Thymus (tissue), 11 donors: ENCODE data around the gene HLA-DQA1. TPM values are rescaled to one million over a fixed set of nuclear protein-coding genes. Genes with fewer than 3 reads are reported as not detected.

Experiments used
- DNase-seq, 9 donors: peaks; one replicate each; pipeline ENCODE4 v3.0.0-alpha.2; 2013; ENCODE audit warnings: low spot score in 9 of 9, low read depth in 6 of 9, missing footprints in 1 of 9
- H3K27ac ChIP-seq, 2 donors: one replicate each; pipeline ENCODE4 v1.5.1; 2013; ENCODE audit warnings: control low read depth in 1 of 2, low read depth in 1 of 2, low read length in 1 of 2, mild to moderate bottlenecking in 1 of 2, moderate library complexity in 1 of 2
- H3K27me3 ChIP-seq, 2 donors: one replicate each; pipeline ENCODE4 v1.5.1; 2013; ENCODE audit warnings: low read length in 1 of 2; ENCODE audit not compliant: control insufficient read depth in 2 of 2, insufficient read depth in 1 of 2
- H3K36me3 ChIP-seq, 2 donors: one replicate each; pipeline ENCODE4 v1.5.1; 2013; ENCODE audit warnings: low read length in 1 of 2, mild to moderate bottlenecking in 1 of 2, moderate library complexity in 1 of 2; ENCODE audit not compliant: control insufficient read depth in 2 of 2, insufficient read depth in 2 of 2
- H3K4me1 ChIP-seq, 2 donors: one replicate each; pipeline ENCODE4 v1.5.1; 2013; ENCODE audit warnings: low read length in 2 of 2; ENCODE audit not compliant: control insufficient read depth in 2 of 2, insufficient read depth in 2 of 2
- H3K4me3 ChIP-seq, 2 donors: one replicate each; pipeline ENCODE4 v1.5.1; 2013; ENCODE audit warnings: low read length in 2 of 2, control low read depth in 1 of 2, mild to moderate bottlenecking in 1 of 2
- H3K9me3 ChIP-seq, 2 donors: one replicate each; pipeline ENCODE4 v1.5.1; 2013; ENCODE audit warnings: low read length in 1 of 2, mild to moderate bottlenecking in 1 of 2; ENCODE audit not compliant: control insufficient read depth in 2 of 2, insufficient read depth in 1 of 2
- WGBS: extraction: QIAGEN DNeasy Blood & Tissue Kit; methylation state at CpG from one replicate; pipeline ENCODE4 v1.1.7; 2013; 5-methylcytosine and 5-hydroxymethylcytosine counted together
- polyA plus RNA-seq: library from polyadenylated mRNA; stranded (reverse); fragments of 200-250 nt; gene quantifications from one replicate; pipeline ENCODE4 v1.2.3, GENCODE V29; 2013
- total RNA-seq: library from RNA; stranded (reverse); fragments of 120-200 nt; gene quantifications from one replicate; pipeline ENCODE4 v1.2.4, GENCODE V29; 2013
- donor health status: healthy.

Gene HLA-DQA1
- total and polyA plus RNA-seq, 2 donors = 352 to 358 TPM

GRCh38 chr6:32603888-32604287 lies 33.3 kb upstream of the HLA-DQA1 start:
- Histone ChIP-seq H3K27me3 (no peaks in the 10 kb centered on the region), H3K9me3 (no peaks in the 10 kb centered on the region), H3K27ac (peak overlapping the region; percentile 64 to 66), H3K4me1 (no peaks in the 10 kb centered on the region), H3K36me3 (no peaks in the 10 kb centered on the region), H3K4me3 (no peak overlapping the region)
- no peak for DNase-seq
- WGBS = 57% methylated on average over 3 of the region's 3 CpGs

- DNase-seq = peak in 1 of 9 donors; percentile 25
- Histone ChIP-seq H3K27me3 (no peaks in the 10 kb centered on the region), H3K4me3 (no peak overlapping the region), H3K4me1 (no peaks in the 10 kb centered on the region), H3K27ac (peak overlapping the region; percentile 64 to 68), H3K36me3 (no peaks in the 10 kb centered on the region), H3K9me3 (no peaks in the 10 kb centered on the region)
- 12% methylated on average over 3 of the region's 3 CpGs for WGBS
Observed at GRCh38 chr6:32604434-32604877, 32.8 kb upstream of the HLA-DQA1 start.

GRCh38 chr6:32607263-32607987 lies 29.8 kb upstream of the HLA-DQA1 start:
- no peak overlapping the region for H3K4me3 ChIP-seq
- WGBS = 91% methylated on average over 4 of the region's 4 CpGs

GRCh38 chr6:32607988-32608298 lies 29.3 kb upstream of the HLA-DQA1 start:
- H3K9me3 ChIP-seq = no peaks in the 10 kb centered on the region
- WGBS = 68% methylated on average over 2 of the region's 2 CpGs
- no peak for DNase-seq
- peaks cover 0 to 2% of the 10 kb centered on the region in 2 donors for H3K4me1 ChIP-seq
- H3K4me3 ChIP-seq = no peak overlapping the region
- H3K27me3 ChIP-seq = no peaks in the 10 kb centered on the region
- peak overlapping the region; percentile 65 for H3K27ac ChIP-seq
- H3K36me3 ChIP-seq = no peaks in the 10 kb centered on the region

More at GRCh38 chr6:32607263-32607987, 29.8 kb upstream of the HLA-DQA1 start:
- no peak for DNase-seq
- Histone ChIP-seq H3K27ac (peak overlapping the region; percentile 65), H3K36me3 (no peaks in the 10 kb centered on the region), H3K9me3 (no peaks in the 10 kb centered on the region), H3K27me3 (no peaks in the 10 kb centered on the region), H3K4me1 (peaks cover 0 to 2% of the 10 kb centered on the region in 2 donors)

- no peak for DNase-seq
- H3K27ac ChIP-seq = peak overlapping the region in 1 of 2 donors; percentile 65
- H3K4me3 ChIP-seq = no peak overlapping the region
- 76% methylated on average over 3 of the region's 3 CpGs for WGBS
- H3K27me3 ChIP-seq = no peaks in the 10 kb centered on the region
- no peaks in the 10 kb centered on the region for H3K36me3 ChIP-seq
- peaks cover 0 to 2% of the 10 kb centered on the region in 2 donors for H3K4me1 ChIP-seq
- H3K9me3 ChIP-seq = no peaks in the 10 kb centered on the region
Observed at GRCh38 chr6:32608362-32608761, 28.8 kb upstream of the HLA-DQA1 start.

- H3K27ac ChIP-seq = peak overlapping the region; percentile 78 to 86
- WGBS = 74% methylated on average over 3 of the region's 3 CpGs
Observed at GRCh38 chr6:32609391-32609730, 27.8 kb upstream of the HLA-DQA1 start.

GRCh38 chr6:32609731-32610640 lies 27.2 kb upstream of the HLA-DQA1 start:
- 24% methylated on average over 8 of the region's 8 CpGs for WGBS
- H3K27me3 ChIP-seq = no peaks in the 10 kb centered on the region
- H3K27ac ChIP-seq = peak overlapping the region; percentile 78 to 86
- DNase-seq = peak; percentile 51 to 83 (median 63)
- H3K4me3 ChIP-seq = no peak overlapping the region
- H3K9me3 ChIP-seq = no peaks in the 10 kb centered on the region
- H3K36me3 ChIP-seq = no peaks in the 10 kb centered on the region
- H3K4me1 ChIP-seq = peaks cover 0 to 2% of the 10 kb centered on the region in 2 donors

More at GRCh38 chr6:32609391-32609730, 27.8 kb upstream of the HLA-DQA1 start:
- H3K9me3 ChIP-seq = no peaks in the 10 kb centered on the region
- no peak overlapping the region for H3K4me3 ChIP-seq
- no peak for DNase-seq
- peaks cover 0 to 2% of the 10 kb centered on the region in 2 donors for H3K4me1 ChIP-seq
- no peaks in the 10 kb centered on the region for H3K27me3 ChIP-seq
- no peaks in the 10 kb centered on the region for H3K36me3 ChIP-seq

- Histone ChIP-seq H3K27me3 (no peaks in the 10 kb centered on the region), H3K4me1 (peaks cover 0 to 2% of the 10 kb centered on the region in 2 donors), H3K4me3 (no peak overlapping the region), H3K36me3 (no peaks in the 10 kb centered on the region), H3K27ac (peak overlapping the region in 1 of 2 donors; percentile 79), H3K9me3 (no peaks in the 10 kb centered on the region)
- 59% methylated on average over 3 of the region's 3 CpGs for WGBS
- no peak for DNase-seq
Observed at GRCh38 chr6:32610682-32611296, 26.4 kb upstream of the HLA-DQA1 start.

GRCh38 chr6:32613475-32613874 lies 23.7 kb upstream of the HLA-DQA1 start:
- H3K4me3 ChIP-seq = no peak overlapping the region

More at GRCh38 chr6:32613475-32613874, 23.7 kb upstream of the HLA-DQA1 start:
- Histone ChIP-seq H3K36me3 (no peaks in the 10 kb centered on the region), H3K27me3 (no peaks in the 10 kb centered on the region), H3K4me1 (peaks cover 0 to 2% of the 10 kb centered on the region in 2 donors), H3K27ac (no peak overlapping the region), H3K9me3 (peaks cover 0 to 2% of the 10 kb centered on the region in 2 donors)
- no peak for DNase-seq
- WGBS = 72% methylated on average over 6 of the region's 6 CpGs
